NOMO-1 (cell line): Measurements from ENCODE around the gene USP15.
A peak's percentile ranks its signal among the peaks of the same experiment; 100 is the strongest.
"Not testable (repeated sequence)": the region's sequence is repeated elsewhere in the genome, so short reads cannot be mapped to it uniquely, and the experiment has no call there.

Source experiments
- DNase-seq, 2 experiments: peaks; one replicate each; lab custom pipeline; 2025; ENCODE audit not compliant: unreplicated experiment in 2 of 2; lab: John Stamatoyannopoulos, UW

Gene USP15

GRCh38 chr12:62317017-62317416 is 56.8 kb downstream of the USP15 start:
- no peak for DNase-seq

GRCh38 chr12:62319058-62319457 is 58.9 kb downstream of the USP15 start:
- peak in 1 of 2 experiments; percentile 22 for DNase-seq

- no peak for DNase-seq
Observed at GRCh38 chr12:62320054-62320453, 59.9 kb downstream of the USP15 start.

DNA sequence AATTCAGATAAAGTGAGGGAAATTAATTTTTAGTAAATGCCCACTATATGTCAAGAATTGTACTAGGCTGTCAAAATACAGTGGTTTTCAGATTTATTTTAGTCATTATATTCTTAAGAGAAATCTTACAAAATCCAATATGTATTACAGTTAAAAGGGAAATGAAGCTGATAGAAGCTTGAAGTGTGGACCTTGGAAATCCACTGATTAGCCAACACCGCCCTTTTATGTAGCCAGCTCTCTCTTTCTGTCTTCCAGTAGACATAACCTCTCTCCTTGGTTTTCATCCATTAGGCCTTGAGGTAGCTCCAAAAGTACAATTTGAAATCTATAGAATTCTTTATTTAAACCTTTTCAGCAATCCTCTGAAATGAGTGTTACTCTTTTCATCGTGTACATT is 63.2 kb downstream of the USP15 start:
- peak in 1 of 2 experiments; percentile 2 for DNase-seq

DNA sequence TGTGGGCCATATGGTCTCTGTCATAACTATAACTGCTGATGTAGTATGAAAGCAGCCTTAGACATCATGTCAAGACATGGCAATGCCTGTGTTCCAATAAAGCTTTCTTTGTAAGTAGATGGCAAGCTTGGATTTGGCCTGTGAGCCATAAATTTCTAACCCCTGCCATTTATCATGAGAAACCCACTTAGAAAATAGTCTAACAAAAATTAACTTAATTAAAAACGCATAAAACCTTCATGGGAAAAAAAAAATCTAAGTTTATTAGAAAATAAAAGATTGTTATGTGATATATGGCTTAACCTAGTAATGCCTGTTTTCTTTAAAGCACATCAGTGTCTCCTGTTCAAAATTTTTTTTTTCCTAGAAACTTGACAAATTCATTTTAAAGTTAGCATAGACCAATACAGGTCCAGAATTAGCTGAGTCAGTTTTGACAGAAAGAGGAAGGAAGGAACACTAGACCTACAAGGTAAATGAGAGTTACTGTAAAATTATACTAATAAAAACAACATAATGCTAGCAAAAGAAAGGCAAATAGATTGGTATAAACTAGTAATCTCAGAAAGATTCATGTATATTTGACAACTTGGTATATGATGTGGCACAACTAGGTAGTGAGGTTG is 68.2 kb downstream of the USP15 start:
- peak in 1 of 2 experiments; percentile 33 for DNase-seq

DNA sequence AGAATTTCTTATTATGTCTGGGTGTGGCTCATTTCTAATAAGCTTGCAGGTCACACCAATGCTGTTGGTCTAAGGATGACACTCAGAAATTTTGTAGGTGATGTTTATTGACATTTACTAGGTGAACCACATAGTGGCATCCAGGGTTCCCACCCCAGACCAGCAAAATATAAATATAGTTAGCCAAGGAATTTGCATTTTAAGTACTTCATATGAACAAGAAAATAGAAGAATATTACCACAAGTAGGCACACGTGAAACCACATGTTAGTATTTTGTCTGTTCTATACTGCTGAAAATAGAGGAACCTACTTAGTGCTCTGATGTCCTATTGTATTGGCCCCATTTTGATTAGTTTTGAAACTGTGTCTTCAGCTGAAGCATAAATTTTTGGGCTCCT is 71.1 kb downstream of the USP15 start:
- DNase-seq = no peak

DNA sequence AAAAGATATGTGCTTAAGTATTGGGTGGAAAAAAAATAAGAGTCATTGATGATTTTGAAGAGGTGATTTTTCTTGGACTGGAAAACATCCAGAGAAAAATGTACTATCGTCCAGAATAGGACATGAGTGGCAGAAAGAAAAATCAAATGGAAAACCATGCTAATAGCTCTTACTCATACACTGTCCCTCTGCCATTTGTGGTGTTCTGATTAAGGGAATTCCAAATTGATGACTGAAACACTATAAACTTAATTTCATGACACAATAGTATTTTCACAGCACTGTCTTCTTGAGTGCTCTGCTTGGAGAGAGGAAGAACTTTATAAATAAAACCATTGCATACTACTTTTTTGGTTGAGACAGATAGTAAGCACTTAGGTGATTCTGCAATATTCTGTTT is 72.4 kb downstream of the USP15 start:
- no peak for DNase-seq

GRCh38 chr12:62335057-62335456 is 74.9 kb downstream of the USP15 start:
- DNase-seq = no peak

DNA sequence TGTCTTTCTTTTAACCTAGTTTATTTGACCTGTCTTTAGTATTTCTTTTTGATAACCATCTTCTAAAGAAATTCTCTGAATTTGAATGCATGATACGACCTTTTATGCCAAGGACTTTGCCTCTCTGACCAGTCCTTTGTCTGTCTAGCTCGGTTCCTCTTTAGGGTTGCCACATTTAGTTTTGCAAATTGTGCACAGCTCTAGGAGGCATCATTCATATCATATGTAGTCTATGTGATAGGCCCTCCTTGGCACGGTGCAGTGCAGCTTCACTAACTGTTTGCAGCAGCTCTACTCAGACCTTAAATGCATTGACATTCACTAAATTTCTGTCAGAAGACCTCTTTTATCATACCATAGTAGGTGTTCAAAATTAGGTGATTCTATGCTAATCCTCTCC is 75.6 kb downstream of the USP15 start:
- peak; percentile 35 to 45 for DNase-seq

- DNase-seq = not testable (repeated sequence)
Observed at GRCh38 chr12:62337643-62338042, 77.4 kb downstream of the USP15 start.

GRCh38 chr12:62342614-62343303 is 82.6 kb downstream of the USP15 start:
- DNase-seq = not testable (repeated sequence)

DNA sequence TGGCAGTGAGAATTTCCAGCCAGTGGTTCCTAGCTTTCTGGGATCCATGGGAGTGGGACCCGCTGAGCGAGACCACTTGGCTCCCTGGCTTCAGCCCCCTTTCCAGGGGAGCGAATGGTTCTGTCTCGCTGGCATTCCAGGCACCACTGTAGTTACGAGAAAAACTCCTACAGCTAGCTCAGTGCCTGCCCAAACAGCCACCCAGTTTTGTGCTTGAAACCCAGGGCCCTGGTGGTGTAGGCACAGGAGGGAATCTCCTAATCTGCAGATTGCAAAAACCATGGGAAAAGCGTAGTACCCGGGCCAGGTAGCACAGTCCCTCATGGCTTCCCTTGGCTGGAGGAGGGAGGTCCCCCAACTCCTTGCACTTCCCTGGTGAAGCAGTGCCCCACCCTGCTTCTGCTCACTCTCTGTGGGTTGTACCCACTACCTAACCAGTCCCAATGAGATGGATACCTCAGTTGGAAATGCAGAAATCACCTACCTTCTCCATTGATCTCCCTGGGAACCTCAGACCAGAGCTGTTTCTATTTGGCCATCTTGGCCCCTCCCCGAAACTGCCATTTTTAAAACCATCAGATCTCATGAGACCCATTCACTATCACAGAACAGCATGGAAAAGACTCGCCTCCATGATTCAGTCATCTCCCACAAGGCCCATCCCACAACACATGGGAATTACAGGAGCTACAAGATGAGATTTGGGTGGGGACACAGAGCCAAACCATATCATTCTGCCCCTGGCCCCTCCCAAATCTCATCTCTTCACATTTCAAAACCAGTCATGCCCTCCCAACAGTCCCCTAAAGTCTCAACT is 83.3 kb downstream of the USP15 start:
- DNase-seq = not testable (repeated sequence)

DNA sequence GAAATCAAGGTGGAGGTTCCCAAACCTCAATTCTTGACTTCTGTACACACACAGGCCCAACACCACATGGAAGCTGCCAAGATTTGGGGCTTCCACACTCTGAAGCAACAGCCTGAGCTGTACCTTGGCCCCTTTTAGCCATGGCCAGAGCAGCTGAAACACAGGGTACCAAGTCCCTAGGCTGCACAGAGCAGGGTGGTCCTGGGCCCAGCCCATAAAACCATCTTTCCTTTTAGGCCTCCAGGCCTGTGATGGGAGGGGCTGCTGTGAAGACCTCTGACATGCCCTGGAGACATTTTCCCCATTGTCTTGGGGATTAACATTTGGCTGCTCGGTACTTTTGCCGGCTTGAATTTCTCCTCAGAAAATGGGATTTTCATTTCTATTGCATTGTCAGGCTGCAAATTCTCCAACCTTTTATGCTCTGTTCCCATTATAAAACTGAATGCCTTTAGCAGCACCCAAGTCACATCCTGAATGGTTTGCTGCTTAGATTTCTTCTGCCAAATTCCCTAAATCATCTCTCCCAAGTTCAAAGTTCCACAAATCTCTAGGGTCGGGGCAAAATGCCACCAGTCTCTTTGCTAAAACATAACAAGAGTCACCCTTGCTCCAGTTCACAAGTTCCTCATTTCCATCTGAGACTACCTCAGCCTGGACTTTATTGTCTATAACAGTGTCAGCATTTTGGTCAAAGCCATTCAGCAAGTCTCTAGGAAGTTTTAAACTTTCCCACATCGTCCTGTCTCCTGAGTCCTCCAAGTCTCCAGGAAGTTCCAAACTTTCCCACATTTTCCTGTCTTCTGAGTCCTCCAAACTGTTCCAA is 84.7 kb downstream of the USP15 start:
- not testable (repeated sequence) for DNase-seq

GRCh38 chr12:62345667-62346066 is 85.5 kb downstream of the USP15 start:
- no peak for DNase-seq

GRCh38 chr12:62346817-62347216 is 86.6 kb downstream of the USP15 start:
- DNase-seq = no peak

GRCh38 chr12:62347922-62348650 is 87.9 kb downstream of the USP15 start:
- no peak for DNase-seq

DNA sequence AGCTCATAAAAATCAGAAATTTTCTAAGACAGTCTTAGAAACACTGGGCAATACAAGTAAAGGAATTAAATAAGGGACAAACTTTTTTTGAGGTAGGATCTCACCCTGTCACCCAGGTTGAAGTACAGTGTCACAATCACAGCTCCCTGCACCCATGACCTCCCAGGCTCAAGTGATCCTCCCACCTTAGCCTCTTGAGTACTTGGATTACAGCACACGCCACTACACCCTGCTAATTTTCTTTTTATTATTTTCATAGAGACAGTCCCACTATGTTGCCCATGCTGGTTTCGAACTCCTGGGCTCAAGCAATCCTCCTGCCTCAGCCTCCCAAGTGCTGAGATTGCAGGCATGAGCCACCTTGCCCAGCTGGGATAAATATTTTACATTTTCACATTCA is 90.3 kb downstream of the USP15 start:
- no peak for DNase-seq

DNA sequence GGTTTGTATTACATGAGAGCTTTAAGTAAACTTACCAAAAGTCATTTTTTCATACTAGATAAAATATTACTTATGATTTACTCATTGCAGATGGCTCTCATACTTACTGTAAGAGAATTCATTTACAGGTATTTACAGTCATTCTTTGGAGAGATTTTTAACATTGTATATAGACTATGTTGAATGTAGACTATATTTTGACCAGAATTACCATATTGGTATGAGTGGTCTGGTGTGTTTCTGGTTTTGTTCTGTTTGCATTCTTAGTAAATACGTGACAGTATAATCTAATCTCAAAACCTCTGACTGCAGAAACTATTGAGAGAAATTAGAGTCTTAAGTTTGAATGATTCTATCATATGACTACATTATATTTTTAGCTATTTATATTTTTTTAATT is 91.1 kb downstream of the USP15 start:
- no peak for DNase-seq

GRCh38 chr12:62361048-62361447 is 100.8 kb downstream of the USP15 start:
- no peak for DNase-seq

DNA sequence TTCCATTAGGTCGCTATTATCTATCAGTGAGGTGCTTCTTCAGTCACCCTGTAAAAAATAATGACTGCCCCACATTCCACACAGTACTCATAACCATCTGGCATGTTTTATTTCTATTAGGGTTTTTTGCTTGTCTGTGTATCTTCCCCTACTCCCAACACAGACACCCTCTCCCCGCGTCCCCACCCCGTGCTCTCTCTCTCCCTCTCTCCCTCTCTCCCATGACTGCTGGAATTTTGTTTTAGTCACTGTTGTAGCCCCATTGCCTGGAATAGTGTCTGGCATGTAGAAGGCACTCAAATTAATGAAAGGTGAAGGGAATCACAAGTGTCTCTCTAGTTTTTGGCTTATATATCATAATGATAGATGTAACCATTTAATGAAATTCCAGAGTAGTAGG is 103.3 kb downstream of the USP15 start:
- DNase-seq = no peak
